ENCODE results near the gene BMP5.
"Not testable (repeated sequence)": the region's sequence is repeated elsewhere in the genome, so short reads cannot be mapped to it uniquely, and the experiment has no call there.

The BMP5 gene

DNA sequence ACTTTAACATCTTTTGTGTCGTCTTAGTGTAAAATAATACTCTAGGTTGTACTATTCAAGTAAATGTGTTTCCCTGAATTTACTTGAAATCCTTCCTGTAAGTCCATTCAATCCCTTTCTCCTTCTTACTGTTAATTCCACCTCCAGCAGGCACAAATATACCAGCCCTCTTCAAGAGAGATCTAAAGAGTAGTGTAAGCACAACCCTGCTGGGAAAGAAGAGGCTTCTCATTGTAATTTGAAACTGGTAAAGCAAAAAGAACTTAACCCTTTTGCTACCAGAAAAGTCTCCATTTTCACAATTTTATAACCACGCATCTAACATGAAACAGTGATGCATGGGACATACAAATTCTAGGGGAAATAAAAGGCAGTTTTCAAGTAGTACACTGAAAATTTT, at the start of gene BMP5:
TSS of gene BMP5 (minus strand) at position 191 of the 400 bp plus-strand sequence. CDS start 725 bp downstream, outside the sequence.
- no peak for DNase-seq

DNA sequence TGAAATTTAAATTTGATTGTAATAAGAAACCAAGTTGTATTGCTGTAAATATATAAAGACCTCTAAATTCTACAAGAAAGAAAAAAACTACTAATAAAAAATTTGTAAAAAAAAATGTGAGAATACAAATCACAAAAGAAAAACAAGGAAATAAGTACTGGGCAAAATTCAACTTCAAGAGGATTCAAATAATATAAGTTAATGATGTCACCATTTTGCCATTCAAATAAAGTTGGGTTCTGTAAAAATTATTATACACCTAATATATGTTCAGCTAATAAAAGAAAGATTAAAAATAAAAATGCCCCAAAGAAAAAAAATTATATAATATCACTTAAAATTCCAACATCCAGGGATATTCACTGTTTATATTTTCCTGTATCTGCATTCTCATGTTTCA, 47.0 kb upstream of the BMP5 start:
- DNase-seq: no peak

DNA sequence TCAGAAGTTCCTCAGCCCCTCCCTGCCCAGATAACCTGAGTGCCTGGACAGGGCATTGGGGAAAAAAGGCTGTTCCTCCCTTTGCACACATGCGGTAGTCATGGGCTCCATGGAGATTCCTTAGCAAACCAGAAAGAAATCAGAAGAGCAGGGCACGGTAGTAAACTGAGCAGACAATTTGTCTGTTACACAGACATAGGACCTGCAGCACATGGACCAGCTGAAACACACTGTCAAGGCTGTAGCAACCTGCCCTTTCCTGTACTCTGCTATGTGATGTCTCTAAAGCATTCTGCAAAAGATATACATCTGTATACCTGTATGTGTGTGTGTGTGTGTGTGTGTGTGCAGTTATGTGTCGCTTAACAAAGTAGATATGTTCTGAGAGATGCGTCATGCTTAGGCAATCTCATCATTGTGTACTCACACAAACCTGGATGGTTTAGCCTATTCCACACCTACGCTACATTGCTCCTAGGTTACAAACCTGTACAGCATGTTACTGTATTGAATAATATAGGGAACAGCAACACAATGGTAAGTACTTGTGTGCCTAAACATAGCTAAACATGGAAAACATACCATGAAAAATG, 44.4 kb upstream of the BMP5 start:
- DNase-seq: no peak

GRCh38 chr6:55918639-55919038, 43.2 kb upstream of the BMP5 start:
- no peak for DNase-seq

DNA sequence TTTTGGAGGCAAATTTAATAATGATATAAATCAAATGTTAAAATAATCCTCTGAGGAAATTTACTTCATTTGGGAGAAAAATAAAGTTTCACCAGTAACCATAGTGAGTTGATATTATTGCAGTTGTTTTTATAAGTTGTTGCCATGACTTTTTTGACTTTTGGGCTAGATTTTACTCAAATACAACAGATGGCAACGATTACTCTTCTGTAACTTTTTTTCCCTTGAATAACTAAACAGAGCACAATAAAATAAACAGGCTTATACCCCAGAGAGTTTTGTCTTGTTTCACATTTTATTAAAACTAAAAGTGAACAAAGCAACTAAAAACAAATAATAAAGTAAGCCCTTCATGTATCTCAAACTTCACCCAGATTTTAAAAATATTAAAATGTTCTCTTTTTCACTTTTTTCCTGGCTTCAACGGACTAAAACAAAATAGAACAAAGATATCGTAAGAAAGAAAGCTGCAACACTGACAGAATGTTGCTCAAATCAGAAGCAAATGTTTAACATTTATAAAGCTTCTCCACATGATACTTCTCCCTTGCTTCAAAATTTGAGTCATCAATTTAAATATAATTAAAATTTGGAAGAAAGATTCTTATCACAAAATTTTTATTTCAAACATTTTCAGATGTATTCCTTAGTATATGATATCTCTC, 42.5 kb upstream of the BMP5 start:
- no peak for DNase-seq

DNA sequence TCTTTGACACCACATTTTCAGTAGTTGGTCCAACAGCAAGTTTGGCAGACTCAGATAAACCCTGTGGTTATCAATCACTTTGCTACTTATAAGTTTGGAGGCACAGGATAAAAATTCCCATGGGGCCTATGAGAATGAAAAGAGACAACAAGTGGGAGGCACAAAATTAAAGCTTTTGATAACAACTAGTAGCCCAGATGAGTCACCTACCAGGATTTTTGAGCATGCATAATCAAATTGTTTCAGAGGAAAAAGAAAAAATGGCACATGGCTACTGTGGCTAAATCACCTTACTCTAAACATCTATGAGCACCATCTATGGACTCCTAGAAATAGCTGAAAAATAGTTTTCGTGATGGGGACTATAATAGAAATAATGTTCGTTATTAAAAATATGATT, 40.8 kb upstream of the BMP5 start:
- DNase-seq: no peak

- no peak for DNase-seq
These were observed 38.1 kb upstream of the BMP5 start for GRCh38 chr6:55913228-55914195.

- not testable (repeated sequence) for DNase-seq
These were observed 35.1 kb upstream of the BMP5 start for GRCh38 chr6:55910466-55910865.

GRCh38 chr6:55909911-55910310, 34.5 kb upstream of the BMP5 start:
- DNase-seq: not testable (repeated sequence)

DNA sequence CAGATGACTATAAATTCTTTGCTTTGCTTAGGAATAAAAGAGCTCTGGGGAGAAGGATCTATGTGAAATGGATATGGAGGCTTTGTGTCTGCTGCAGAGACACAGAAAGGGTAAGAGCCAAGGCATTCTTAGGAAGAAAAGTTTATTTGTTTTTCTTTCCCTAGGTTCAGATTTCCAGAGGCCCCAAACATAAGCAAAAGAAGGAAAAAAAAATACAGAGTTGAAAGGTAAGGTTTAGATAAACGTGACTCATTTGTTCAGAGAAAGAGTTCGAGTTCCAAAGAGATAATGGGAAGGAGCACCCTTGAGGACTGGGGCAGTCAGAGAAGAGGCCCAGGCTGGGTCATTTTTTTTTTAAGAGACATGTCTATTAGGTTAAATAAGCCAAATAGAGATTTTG, 27.4 kb upstream of the BMP5 start:
- no peak for DNase-seq

DNA sequence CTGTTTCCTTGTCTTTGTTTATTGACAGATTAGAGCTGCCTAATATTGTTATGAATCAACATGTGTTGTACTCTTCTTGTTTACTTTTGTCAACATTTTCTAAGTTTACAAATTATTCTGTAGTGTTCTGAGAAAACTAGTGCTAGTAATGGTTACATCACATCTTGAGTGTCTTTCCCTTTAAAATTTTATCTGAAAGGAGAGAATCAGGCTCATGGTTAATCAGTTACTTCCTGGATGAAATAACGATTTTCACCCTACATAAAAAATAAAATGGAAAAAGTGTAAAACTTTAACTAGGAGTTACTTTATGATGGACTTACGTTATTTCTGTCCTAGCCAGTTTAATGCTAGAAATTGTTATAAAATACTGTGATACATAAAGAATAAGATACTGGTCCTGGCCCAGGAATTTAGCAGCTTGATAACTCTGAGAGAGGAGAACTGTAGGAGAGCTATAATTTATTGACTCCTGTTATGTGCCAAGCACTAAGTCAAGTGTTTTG, 26.4 kb upstream of the BMP5 start:
- DNase-seq: no peak

DNA sequence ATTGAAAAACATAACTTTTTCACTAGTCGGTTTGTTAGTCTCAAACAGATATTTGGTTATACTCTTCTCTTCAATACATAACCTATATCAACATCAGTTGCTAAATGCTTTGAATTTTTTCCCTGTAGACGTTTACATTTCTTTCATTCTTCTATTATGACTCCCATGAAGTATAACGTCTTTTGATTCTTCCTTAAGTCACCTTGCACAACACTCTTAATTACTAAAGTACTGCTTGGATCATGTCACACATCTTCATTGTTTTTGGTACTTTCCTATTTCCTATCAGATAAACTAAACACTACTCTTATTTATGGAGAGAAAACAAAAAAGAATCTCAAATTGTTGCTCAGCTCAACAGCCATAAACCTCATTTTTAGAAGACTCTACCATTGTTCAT, 23.0 kb upstream of the BMP5 start:
- no peak for DNase-seq

DNA sequence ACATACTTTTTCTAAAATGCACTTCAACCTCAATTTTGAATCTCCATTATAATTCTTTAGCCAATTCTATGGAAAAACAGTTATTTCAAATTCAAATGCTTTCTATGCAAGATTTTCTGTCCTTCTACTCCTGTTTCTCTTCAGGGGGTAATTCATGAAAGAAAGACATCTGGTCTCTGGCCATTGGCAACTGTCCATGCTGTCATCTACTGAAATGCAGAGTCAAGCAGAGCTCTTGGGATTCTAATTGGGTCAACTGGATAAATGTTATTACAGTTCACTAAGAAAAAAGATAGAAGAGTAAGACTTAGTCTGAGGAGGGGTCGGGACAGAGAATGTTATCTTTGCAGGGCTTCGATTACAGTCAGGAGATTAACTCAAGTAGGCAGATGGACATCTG, 22.0 kb upstream of the BMP5 start:
- DNase-seq: no peak

DNA sequence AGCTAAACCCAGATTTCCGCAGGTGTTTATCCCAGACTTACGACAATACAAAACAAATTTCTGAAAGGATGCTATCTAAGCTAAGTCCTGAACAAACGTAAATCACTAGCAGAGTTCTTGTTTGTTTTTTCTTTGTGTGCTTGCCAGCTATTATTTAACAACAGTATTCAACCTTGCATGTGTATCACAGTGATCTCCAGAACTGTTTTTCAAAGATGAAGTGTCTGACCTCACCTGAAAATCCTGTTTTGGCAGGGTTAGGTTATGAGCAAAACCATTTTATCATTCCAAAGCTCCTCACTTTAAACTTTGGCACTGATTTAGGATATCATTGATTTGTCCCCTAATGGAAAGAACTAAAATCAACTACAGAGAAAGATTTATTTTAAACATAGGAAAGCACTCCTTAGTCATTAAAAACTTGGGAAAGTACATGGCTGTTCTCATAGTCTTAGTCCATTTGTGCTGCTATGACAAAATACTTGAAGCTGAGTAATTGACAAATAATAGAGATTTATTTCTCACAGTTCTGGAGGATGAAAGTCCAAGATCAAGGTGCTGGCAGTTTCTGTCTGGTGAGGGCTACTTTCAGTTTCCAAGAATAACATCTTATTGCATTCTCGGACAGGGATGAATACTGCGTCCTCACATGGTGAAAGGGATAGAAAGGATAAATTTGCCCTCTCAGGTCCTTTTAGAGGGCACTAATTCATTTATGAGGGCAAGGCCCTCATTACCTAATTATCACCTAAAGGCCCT, 20.8 kb upstream of the BMP5 start:
- DNase-seq: no peak

GRCh38 chr6:55892749-55893357, 17.5 kb upstream of the BMP5 start:
- no peak for DNase-seq

- no peak for DNase-seq
These were observed 13.5 kb upstream of the BMP5 start for GRCh38 chr6:55888917-55889316.

GRCh38 chr6:55886185-55886836, 10.9 kb upstream of the BMP5 start:
- DNase-seq: peak; percentile 4

DNA sequence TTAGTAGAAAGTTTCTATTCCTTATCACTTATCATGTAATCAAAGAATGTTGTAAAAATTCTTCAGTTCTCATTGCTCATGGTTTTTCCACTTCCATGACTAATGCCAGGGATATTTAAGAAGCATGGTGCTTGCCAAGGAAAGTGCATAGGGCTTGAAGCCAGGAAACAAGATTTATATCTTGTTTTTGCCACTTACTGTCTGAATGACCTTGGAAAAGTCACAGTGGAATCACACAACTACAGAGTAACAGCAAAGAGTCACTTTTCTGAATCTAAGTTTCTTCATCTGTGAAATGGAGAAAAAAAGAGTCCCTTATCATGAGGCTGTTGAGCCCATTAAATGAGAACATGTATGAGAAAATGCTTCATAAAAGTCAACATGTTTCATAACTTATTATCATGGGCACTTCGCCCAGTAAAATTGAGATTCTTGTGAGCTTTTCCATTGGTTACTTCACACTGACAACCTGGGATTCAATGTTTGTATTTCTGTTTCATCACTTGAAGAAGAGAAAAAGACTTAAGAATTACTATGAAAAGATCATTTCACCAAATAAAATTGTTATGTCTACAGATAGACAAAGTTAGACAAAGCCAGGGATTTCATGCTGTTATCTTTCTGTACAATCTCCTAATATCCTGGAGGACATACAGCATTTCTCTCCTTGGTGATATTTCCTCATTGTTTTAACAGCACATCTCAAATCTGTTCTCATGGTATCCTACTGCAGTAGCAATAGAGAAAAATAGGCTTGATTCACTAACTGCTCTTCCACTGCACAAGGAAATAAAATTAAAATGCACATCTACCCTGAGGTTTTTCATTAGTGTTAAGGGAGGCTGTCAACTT, 7.6 kb upstream of the BMP5 start:
- DNase-seq: no peak

DNA sequence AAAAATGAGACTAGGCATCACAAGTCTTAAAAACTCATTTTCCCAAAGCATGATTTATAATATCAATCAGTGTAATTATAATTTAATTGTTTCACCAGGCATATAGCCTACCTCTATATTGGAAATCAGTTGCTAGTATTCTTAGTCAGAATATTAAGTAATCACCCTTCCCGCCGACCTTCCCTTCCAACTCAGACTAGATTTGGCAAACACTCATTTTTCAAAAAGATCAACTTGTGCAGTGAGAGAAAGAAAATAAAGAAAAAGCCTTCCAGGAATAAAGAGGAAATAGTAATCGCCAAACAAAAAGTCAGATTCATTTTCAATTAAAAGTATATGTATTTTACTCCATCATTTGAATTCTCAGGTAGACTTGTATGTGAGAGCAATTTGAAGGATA, 1.9 kb upstream of the BMP5 start:
- no peak for DNase-seq

DNA sequence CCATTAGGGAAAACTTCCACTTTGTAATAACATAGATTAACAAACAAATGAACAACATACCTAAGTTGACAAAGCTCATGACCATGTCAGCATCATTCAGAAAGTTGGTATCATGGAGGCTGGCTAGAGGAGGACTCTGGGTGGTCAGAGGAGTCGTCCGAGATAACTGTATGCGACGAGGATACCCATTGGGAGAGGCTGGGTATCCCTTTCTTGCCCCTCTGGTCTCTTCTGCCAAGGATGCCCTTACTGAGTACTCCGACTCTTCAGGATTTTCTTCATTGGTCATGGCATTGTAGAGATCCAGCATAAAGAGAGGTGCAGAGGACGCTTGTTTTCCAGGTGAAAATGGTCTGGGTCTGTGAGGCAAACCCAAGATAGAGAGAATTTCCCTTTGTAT, 1.1 kb downstream of the BMP5 start:
- DNase-seq: no peak

GRCh38 chr6:55872866-55873265, 2.5 kb downstream of the BMP5 start:
- DNase-seq: no peak
